GM18909 (cell line): ENCODE measurements around the gene ABCB9.

ENCODE experiments used
- ATAC-seq: cut with Tn5 transposase; IDR thresholded peaks from one replicate; pipeline ENCODE4 v1.9.1; 2021; ENCODE audit warnings: mild to moderate bottlenecking; ENCODE audit not compliant: unreplicated experiment, poor library complexity

The ABCB9 gene

GRCh38 chr12:122884860-122885259 lies 81.4 kb downstream of the ABCB9 start:
- ATAC-seq: no peak

GRCh38 chr12:122884091-122884826 lies 82.0 kb downstream of the ABCB9 start:
- ATAC-seq: no peak

DNA sequence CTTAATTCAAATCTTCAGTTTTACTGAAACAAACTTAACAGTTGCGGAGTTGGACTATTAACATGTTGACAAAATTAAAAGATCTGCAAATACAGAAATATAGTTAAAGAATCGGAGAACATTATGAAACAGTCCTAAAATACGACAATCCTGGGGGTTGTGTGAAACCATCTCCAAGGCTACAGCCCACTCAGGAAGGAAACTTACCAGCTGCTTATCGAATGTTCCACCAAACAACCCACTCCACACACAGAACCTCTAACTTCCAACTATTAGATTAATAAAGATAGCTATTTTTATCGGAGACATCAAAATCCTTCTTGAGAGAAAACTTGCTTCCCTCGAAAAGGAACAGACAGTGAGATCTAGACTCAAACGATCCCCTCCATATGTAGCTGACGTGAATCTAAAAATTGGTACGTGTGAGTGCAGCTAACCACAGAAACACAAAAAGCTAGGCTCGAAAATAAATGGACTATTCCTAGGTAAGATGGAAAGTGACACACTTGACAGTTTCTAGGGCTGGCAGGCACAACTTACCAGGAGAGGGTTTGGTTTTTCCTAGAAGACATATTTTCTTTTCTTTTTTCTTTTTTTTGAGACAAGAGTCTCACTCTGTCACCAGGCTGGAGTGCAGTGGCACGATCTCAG lies 83.2 kb downstream of the ABCB9 start:
- no peak for ATAC-seq

GRCh38 chr12:122880668-122881067 lies 85.6 kb downstream of the ABCB9 start:
- ATAC-seq: no peak

DNA sequence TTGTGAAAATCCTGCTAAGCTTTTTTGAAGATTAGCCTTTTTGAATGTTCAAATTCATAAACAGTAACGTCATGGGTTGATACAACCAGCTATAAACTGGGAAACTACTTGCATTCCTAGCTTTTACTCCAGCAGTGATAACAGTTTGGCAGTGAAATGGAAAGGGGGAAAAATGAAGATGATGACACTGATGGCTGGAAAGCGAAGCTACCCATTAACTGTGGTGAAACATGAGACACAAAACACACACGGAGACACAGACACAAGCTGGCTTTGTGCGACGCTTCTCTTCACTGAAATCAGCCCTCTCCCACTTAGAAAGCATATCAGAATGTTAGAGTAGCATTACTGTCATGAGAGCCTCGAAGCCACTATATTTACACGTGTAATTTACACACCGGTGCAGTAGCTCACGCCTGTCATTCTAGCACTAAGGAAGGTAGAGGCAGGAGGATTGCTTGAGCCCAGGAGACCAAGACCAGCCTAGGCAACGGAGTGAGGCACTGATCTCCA lies 86.1 kb downstream of the ABCB9 start:
- no peak for ATAC-seq
